A549 treated with Mapracorat at 1 μM for 4 hours (cell line): ENCODE results near the gene RNASET2. TPM values are rescaled to one million over a fixed set of nuclear protein-coding genes. Genes with fewer than 3 reads are reported as not detected.

Experiments used
- total RNA-seq: library from RNA; stranded (reverse); fragments of 200-300 nt; extraction: Qiagen RNA extraction; gene quantifications from 5 replicates; pipeline ENCODE4 v1.2.3, GENCODE V29; 2022

The RNASET2 gene, protein sequence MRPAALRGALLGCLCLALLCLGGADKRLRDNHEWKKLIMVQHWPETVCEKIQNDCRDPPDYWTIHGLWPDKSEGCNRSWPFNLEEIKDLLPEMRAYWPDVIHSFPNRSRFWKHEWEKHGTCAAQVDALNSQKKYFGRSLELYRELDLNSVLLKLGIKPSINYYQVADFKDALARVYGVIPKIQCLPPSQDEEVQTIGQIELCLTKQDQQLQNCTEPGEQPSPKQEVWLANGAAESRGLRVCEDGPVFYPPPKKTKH
- total RNA-seq, result 14.4 to 19.0 TPM (median 16.9 TPM) in 5 replicates

GRCh38 chr6:166956444-166957086 is at the start of gene RNASET2:
TSS of gene RNASET2 (minus strand) at chr6:166956550. CDS start at chr6:166956182, 368 bp downstream.

DNA sequence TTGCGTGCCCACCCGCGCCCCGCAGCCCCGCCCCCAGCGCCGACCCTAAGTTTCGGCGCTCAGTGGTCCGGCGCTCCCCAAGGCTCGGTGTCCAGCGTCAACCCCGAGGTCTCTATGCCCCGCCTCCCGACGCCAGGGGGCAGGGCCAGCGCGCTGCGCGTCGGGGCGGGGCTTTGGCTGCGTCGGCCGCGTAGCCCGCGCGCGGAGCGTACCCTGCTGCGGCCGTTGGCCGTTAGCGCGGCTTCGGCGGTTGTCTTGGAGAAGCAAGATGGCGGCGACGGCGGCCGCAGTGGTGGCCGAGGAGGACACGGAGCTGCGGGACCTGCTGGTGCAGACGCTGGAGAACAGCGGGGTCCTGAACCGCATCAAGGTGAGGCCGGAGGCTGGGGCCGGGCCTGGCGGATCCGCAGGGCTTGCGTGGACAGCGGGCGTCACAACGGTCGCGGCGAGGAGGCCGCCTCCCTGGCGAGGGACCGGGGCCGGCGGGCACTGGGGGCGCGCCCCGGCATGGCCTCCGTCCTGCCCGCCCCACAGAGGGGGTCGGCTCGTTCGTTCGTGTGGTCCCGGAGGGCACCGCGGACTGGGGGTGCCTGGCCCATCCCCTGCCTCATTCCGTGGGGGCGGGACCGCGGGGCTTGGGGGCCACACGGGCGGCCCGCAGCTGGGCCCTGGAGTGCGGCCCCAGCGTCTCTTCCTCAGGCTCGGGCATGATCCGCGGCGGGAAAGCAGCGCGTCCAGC is 43.0 kb upstream of the RNASET2 start, which contains the start of gene CEP43:
Gene CEP43 (plus strand): TSS at position 253 of the 739 bp plus-strand sequence. CDS start 16 bp downstream, at position 269.

Other genes with a start within 250 kb of the RNASET2 start
- 8.4 to 9.8 TPM (median 9.4 TPM) in 5 replicates for gene CEP43, start 42.8 kb upstream of the RNASET2 start, total RNA-seq
- 0.06 to 0.16 TPM (median 0.09 TPM) in 3 of 5 replicates, not detected in the others for gene CCR6, start 166.5 kb upstream of the RNASET2 start, total RNA-seq
- gene GPR31, start 201.4 kb upstream of the RNASET2 start, total RNA-seq, result not detected in 5 replicates